Adrenal gland (tissue), 12 donors: ENCODE measurements around the gene ARHGAP26. TPM values are rescaled to one million over a fixed set of nuclear protein-coding genes. Genes with fewer than 3 reads are reported as not detected.
A peak's percentile ranks its signal among the peaks of the same experiment; 100 is the strongest.

ENCODE experiments used
- DNase-seq, 7 donors: peaks; one replicate each; pipeline ENCODE4 v3.0.0-alpha.2; 2019 to 2020
- H3K27ac ChIP-seq, 5 donors: fragments of 200-600 bp; sonication (generic) in 4 of 5; 1 replicate in 3 of 5; 2 replicates in 2 of 5; pipeline versions ENCODE4 v1.5.1 to v1.8.0; 2016 to 2020; ENCODE audit warnings: mild to moderate bottlenecking in 1 of 5
- H3K27me3 ChIP-seq: fragments of 200-600 bp; 2 replicates; pipeline ENCODE4 v1.8.0; 2021
- H3K36me3 ChIP-seq, 2 donors: fragments of 200-600 bp; replicated peaks in 1 of 2; 1 replicate in 1 of 2; 2 replicates in 1 of 2; pipeline versions ENCODE4 v1.5.1 to v1.8.0; 2018 to 2022
- H3K4me1 ChIP-seq, 2 donors: fragments of 200-600 bp; replicated peaks in 1 of 2; 1 replicate in 1 of 2; 2 replicates in 1 of 2; pipeline versions ENCODE4 v1.5.1 to v1.8.0; 2018 to 2021
- H3K4me3 ChIP-seq, 4 donors: fragments of 200-600 bp; sonication (generic) in 3 of 4; one replicate each; pipeline ENCODE4 v1.5.1; 2016 to 2018
- H3K9me3 ChIP-seq, 3 donors: fragments of 200-600 bp; sonication (generic) in 1 of 3; replicated peaks in 1 of 3; 1 replicate in 2 of 3; 2 replicates in 1 of 3; pipeline versions ENCODE4 v1.5.1 to v1.8.0; 2016 to 2021
- POLR2A ChIP-seq, 2 donors: fragments of 450-650 bp; IDR thresholded peaks; one replicate each; pipeline ENCODE4 v1.6.1; 2017; ENCODE audit warnings: antibody characterized with exemption in 2 of 2, mild to moderate bottlenecking in 2 of 2, moderate library complexity in 1 of 2
- WGBS, 4 donors: extraction: QIAGEN DNeasy Blood & Tissue Kit in 2 of 4; methylation state at CpG; one replicate each; pipeline versions ENCODE4 v1.1.5 to v1.1.7; 2013 to 2017; 5-methylcytosine and 5-hydroxymethylcytosine counted together
- intact Hi-C, 2 donors: fragments of 100-400 bp; cut with DNase I; formaldehyde crosslinking; loops; one replicate each; pipeline versions ENCODE4 v1.14.1 to v1.15.0; 2022 to 2023
- polyA plus RNA-seq, 3 donors: library from polyadenylated mRNA; stranded (reverse); fragments of 200-250 nt in 2 of 3; fragments of 350-450 nt in 1 of 3; fragmentation: Illumina TruSeq in 1 of 3; extraction: RNeasy Lipid Tissue Mini Kit (QIAGEN cat#74804) in 1 of 3; gene quantifications; one replicate each; pipeline ENCODE4 v1.2.3, GENCODE V29; 2013 to 2014
- total RNA-seq, 9 donors: library from RNA; depleted of rRNA in 4 of 9; stranded (reverse); fragments of >200 nt in 4 of 9; fragments of 120-200 nt in 1 of 9; fragmentation: NEBNext Ultra II Directional in 1 of 9; extraction: Animal tissue kit (Norgen Biotek cat#: 25700) in 1 of 9; gene quantifications; one replicate each; pipeline versions ENCODE4 v1.1.0 to v1.2.4, GENCODE V29; 2013 to 2023
- TF ChIP-seq, protein P1 (sequence below), 6 experiments: fragments of 450-650 bp in 4 of 6; fragments of 200-600 bp in 2 of 6; sonication (generic) in 1 of 6; IDR thresholded peaks; 1 replicate in 5 of 6; 2 replicates in 1 of 6; pipeline versions ENCODE4 v1.5.1 to v1.8.0; 2016 to 2021; ENCODE audit warnings: antibody characterized with exemption in 6 of 6, mild to moderate bottlenecking in 2 of 6, moderate library complexity in 1 of 6
- donor health status: healthy with polysubstance abuse.
- donor health status: Bipolar disorder and iron deficiency.
- donor health status: DM: yes; HTN: yes; CAD: no.
- donor health status: DM: no; HTN: no; CAD: no.
- donor health status: DM: no; HTN: no; CAD: no.
- donor health status: DM: yes; HTN: yes; CAD: no.

ARHGAP26 gene
- total and polyA plus RNA-seq, 12 donors, result 3.0 to 21.7 (median 10.8) TPM

DNA sequence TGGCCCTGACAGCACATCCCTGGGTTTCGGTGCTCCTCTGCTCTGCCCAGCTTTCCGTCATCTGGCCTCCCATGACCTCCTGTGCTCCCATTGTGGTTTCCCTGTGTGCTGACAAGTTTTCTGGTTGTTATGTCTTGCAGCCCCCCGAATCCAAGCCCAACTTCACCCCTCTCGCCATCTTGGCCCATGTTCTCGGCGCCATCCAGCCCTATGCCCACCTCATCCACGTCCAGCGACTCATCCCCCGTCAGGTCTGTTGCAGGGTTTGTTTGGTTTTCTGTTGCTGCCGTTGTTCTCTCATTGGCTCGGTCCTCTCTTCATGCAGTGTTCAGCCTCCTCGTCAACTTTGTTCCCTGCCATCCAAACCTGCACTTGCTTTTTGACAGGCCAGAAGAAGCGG lies 436.9 kb downstream of the ARHGAP26 start:
- no peak overlapping the region for H3K27ac ChIP-seq

DNA sequence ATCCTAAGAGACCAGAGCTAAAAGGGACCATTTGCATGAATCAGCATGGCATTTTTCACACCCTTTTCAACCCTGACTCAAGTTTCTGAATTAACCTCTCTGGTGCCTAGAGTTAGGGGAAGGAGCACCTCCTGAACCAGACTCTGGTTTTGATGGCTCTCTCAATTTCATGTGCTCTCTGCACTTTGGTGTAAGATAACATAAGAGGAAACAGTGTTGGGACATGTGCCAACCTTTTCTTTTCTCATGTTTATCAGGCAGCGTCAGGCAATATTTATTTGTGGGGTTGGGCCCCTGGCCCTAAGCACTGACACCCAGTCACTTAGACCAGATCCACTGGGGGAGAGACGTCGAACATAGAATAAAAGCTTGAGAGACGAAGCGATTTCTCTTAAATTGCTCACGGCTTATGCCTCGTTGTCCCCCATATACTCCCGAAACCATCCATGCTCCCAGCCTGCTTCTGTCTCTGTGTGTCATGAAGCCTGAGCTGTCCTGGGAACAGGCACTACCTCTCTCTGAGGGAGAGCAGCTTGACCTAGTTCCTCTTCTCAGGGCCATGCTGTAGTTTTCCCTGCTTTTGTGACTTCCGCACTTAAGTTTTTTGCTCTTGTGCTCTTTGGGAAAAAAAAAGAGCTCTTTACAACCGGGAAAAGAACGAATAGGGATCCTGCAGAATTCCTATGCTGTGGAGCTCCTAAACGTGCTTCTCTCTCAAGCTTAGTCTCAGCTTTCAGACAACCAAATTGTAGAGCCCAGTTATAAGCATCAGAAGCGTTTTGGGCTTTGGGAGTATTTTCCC lies 437.6 kb downstream of the ARHGAP26 start:
- DNase-seq, result peak in 1 of 7 donors; percentile 24
- TF ChIP-seq POLR2A (IDR thresholded peaks at IDR 0.05), result no peak
- TF ChIP-seq, protein P1, sequence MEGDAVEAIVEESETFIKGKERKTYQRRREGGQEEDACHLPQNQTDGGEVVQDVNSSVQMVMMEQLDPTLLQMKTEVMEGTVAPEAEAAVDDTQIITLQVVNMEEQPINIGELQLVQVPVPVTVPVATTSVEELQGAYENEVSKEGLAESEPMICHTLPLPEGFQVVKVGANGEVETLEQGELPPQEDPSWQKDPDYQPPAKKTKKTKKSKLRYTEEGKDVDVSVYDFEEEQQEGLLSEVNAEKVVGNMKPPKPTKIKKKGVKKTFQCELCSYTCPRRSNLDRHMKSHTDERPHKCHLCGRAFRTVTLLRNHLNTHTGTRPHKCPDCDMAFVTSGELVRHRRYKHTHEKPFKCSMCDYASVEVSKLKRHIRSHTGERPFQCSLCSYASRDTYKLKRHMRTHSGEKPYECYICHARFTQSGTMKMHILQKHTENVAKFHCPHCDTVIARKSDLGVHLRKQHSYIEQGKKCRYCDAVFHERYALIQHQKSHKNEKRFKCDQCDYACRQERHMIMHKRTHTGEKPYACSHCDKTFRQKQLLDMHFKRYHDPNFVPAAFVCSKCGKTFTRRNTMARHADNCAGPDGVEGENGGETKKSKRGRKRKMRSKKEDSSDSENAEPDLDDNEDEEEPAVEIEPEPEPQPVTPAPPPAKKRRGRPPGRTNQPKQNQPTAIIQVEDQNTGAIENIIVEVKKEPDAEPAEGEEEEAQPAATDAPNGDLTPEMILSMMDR (IDR thresholded peaks at IDR 0.05), result no peak
- Histone ChIP-seq H3K27ac (no peak overlapping the region), H3K9me3 (no peaks in the 10 kb centered on the region), H3K36me3 (no peaks in the 10 kb centered on the region), H3K4me1 (no peaks in the 10 kb centered on the region), H3K4me3 (no peak overlapping the region), H3K27me3 (no peaks in the 10 kb centered on the region)
- intact Hi-C loops, result no loop called here
- 60 to 68% (median 65%) methylated on average over 13 of the region's 13 CpGs for WGBS, 4 donors

More for the DNA sequence above, 436.9 kb downstream of the ARHGAP26 start:
- no peak for DNase-seq
- no peaks in the 10 kb centered on the region for H3K4me1 ChIP-seq
- H3K9me3 ChIP-seq, result no peaks in the 10 kb centered on the region
- WGBS, 4 donors, result 94 to 96% (median 95%) methylated on average over 12 to 13 of the region's 13 CpGs
- intact Hi-C loops, result no loop called here
- no peak for TF ChIP-seq POLR2A (IDR thresholded peaks at IDR 0.05)
- TF ChIP-seq, protein P1 (IDR thresholded peaks at IDR 0.05), result no peak
- H3K36me3 ChIP-seq, result no peaks in the 10 kb centered on the region
- no peaks in the 10 kb centered on the region for H3K27me3 ChIP-seq
- H3K4me3 ChIP-seq, result no peak overlapping the region

DNA sequence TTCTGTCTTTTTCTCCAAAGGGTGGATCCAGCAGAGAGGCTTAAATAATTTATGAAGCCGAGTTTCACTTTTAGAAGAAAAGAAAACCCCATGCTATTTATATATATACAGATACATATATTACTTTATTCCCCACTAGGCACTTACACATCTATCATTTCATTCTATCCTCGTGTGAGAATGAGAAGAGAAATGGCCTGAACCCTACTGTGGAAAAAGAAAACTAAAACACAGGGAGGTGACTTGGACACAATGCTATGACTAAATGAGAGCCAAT lies 438.1 kb downstream of the ARHGAP26 start:
- intact Hi-C loops, result no loop called here
- no peaks in the 10 kb centered on the region for H3K9me3 ChIP-seq
- WGBS, 4 donors, result 69 to 86% (median 79%) methylated on average over 2 of the region's 2 CpGs
- H3K4me3 ChIP-seq, result no peak overlapping the region
- DNase-seq, result no peak
- no peak for TF ChIP-seq POLR2A (IDR thresholded peaks at IDR 0.05)
- TF ChIP-seq, protein P1 (IDR thresholded peaks at IDR 0.05), result no peak
- H3K27ac ChIP-seq, result no peak overlapping the region
- no peaks in the 10 kb centered on the region for H3K27me3 ChIP-seq
- H3K4me1 ChIP-seq, result no peaks in the 10 kb centered on the region
- H3K36me3 ChIP-seq, result no peaks in the 10 kb centered on the region

DNA sequence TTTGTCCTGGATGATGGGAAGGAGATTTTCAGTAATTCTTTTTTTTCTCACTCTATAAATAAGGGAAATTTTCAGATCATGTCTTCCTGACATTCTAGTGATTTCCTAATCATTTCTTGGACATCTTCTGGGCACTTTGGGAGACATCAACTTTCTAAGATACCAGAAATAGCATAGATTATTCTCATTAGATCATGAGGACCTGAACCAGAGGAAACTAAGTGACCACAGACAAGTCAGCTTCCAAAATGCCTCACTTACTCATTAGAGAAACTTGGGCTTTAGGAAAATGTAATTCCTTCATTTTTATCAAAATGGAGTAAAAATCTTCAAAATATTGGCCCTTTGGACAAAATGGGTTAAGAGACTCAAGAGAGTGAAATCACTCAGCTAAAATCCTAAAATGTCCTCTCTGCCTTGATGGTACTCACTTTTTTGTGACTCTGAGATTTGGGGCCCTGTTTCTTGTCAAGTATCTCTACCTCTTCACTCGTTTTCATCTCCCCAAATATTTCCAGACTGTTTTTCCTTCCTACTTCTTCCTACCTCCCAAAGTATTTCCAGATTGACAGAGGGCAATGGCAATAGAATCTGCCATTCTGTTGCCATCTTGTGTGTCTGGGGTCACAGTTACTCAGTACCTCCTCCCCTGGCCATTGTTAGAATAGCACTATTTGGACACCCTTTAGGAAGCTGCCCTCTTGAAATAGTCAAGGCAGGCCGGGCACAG lies 438.8 kb downstream of the ARHGAP26 start:
- no peak for DNase-seq
- TF ChIP-seq, protein P1 (IDR thresholded peaks at IDR 0.05), result no peak
- no peak for TF ChIP-seq POLR2A (IDR thresholded peaks at IDR 0.05)
- Histone ChIP-seq H3K27ac (no peak overlapping the region), H3K4me1 (no peaks in the 10 kb centered on the region), H3K9me3 (no peaks in the 10 kb centered on the region), H3K36me3 (no peaks in the 10 kb centered on the region), H3K4me3 (no peak overlapping the region), H3K27me3 (no peaks in the 10 kb centered on the region)
- WGBS, 4 donors, result 88 to 93% (median 90%) methylated on average over 2 of the region's 2 CpGs
- intact Hi-C loops, result no loop called here
